Liver (tissue), 3 donors: ENCODE measurements around the gene BMS1.

Source experiments
- EGR1 ChIP-seq, 2 donors: IDR thresholded peaks; 2 replicates each; pipeline ENCODE4 v1.6.1; 2016 to 2018; ENCODE audit warnings: antibody characterized with exemption in 2 of 2, low read depth in 2 of 2
- MAX ChIP-seq: IDR thresholded peaks from 2 replicates; pipeline ENCODE4 v1.6.1; 2016; ENCODE audit warnings: antibody characterized with exemption
- REST ChIP-seq: IDR thresholded peaks from 2 replicates; pipeline ENCODE4 v1.6.1; 2016; ENCODE audit warnings: antibody characterized with exemption, mild to moderate bottlenecking
- SP1 ChIP-seq: IDR thresholded peaks from 2 replicates; pipeline ENCODE4 v1.6.1; 2018; ENCODE audit warnings: antibody characterized with exemption, mild to moderate bottlenecking
- YY1 ChIP-seq: IDR thresholded peaks from 2 replicates; pipeline ENCODE4 v1.6.1; 2016; ENCODE audit warnings: antibody characterized with exemption, mild to moderate bottlenecking
- TF ChIP-seq, protein P1 (sequence below): fragments of 150-350 bp; IDR thresholded peaks from 2 replicates; pipeline ENCODE4 v1.5.1; 2017; ENCODE audit warnings: improper control_type of control experiment, low read depth, low read length; ENCODE audit not compliant: missing input control
- donor health status: healthy.
- donor health status: healthy.

DNA sequence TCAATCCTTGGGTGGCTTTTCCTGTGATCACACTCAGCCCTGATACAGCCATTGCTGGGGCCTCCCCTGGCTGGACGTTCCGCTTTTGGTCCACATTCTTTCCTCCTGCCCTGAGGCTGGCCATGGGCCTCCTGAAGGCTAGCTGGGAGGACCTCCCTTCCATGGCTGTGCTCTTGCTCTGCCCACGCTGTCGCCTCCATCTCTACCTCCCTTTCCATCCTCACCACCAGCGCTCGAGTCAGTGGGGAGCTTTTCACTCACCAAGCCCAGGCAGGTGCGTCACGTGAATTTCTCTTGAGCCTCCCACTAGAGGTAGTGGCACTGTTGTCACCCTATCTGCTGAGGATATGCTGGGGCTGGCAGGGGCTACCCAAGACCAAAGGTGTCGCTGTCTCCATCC lies 85.9 kb downstream of the BMS1 start:
- TF ChIP-seq, protein P1, sequence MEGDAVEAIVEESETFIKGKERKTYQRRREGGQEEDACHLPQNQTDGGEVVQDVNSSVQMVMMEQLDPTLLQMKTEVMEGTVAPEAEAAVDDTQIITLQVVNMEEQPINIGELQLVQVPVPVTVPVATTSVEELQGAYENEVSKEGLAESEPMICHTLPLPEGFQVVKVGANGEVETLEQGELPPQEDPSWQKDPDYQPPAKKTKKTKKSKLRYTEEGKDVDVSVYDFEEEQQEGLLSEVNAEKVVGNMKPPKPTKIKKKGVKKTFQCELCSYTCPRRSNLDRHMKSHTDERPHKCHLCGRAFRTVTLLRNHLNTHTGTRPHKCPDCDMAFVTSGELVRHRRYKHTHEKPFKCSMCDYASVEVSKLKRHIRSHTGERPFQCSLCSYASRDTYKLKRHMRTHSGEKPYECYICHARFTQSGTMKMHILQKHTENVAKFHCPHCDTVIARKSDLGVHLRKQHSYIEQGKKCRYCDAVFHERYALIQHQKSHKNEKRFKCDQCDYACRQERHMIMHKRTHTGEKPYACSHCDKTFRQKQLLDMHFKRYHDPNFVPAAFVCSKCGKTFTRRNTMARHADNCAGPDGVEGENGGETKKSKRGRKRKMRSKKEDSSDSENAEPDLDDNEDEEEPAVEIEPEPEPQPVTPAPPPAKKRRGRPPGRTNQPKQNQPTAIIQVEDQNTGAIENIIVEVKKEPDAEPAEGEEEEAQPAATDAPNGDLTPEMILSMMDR: no peak
- TF ChIP-seq SP1 (no peak), MAX (no peak), REST (no peak), EGR1 (IDR thresholded peaks at IDR 0.05; ENCODE audit: low read depth in 2 of 2) (no peak), YY1 (no peak)
